B cell (primary cell): ENCODE data around the gene COX6A2. TPM values are rescaled to one million over a fixed set of nuclear protein-coding genes. Genes with fewer than 3 reads are reported as not detected.

Source experiments
- ATAC-seq: fragments of 200-7000 bp; cut with Tn5 transposase; one replicate; pipeline ENCODE4 v1.10.0; 2021; ENCODE audit warnings: low read depth, mild to moderate bottlenecking, moderate number of reproducible peaks, moderate library complexity
- CTCF ChIA-PET: fragments of 350-600 bp; sonication (Branson Sonifier 250); formaldehyde crosslinking; loops from one replicate; lab custom pipeline; 2021; ENCODE audit warnings: antibody characterized with exemption, inconsistent platforms; lab: Charles Lee
- POLR2A ChIA-PET: fragments of 350-600 bp; sonication (Branson Sonifier 250); formaldehyde crosslinking; loops from one replicate; lab custom pipeline; 2021; ENCODE audit warnings: antibody characterized with exemption; lab: Charles Lee
- DNase-seq: peaks from one replicate; pipeline ENCODE4 v3.0.0; 2013
- H2AFZ ChIP-seq: 2 replicates; pipeline ENCODE4 v1.6.1; 2012; ENCODE audit warnings: mild to moderate bottlenecking, low read depth, low read length; ENCODE audit not compliant: insufficient read depth, poor library complexity, severe bottlenecking
- H3K27ac ChIP-seq, 2 donors: 1 replicate in 1 of 2; 2 replicates in 1 of 2; pipeline ENCODE4 v1.5.1; 2012 to 2013; ENCODE audit warnings: low read length in 2 of 2, mild to moderate bottlenecking in 2 of 2, moderate library complexity in 1 of 2
- H3K27me3 ChIP-seq, 4 experiments: fragments of 200-600 bp in 1 of 4; sonication (generic) in 1 of 4; replicated peaks in 1 of 4; 1 replicate in 2 of 4; 2 replicates in 2 of 4; pipeline versions ENCODE4 v1.6.1 to v1.7.0; 2013 to 2016; ENCODE audit warnings: low read length in 3 of 4, mild to moderate bottlenecking in 2 of 4, mixed read lengths in 1 of 4, moderate library complexity in 1 of 4; ENCODE audit not compliant: insufficient read depth in 4 of 4, control insufficient read depth in 3 of 4; ENCODE audit errors: control extremely low read depth in 1 of 4
- H3K36me3 ChIP-seq, 2 experiments: replicated peaks in 1 of 2; 1 replicate in 1 of 2; 2 replicates in 1 of 2; pipeline versions ENCODE4 v1.6.1 to v1.7.1; 2013; ENCODE audit warnings: low read length in 1 of 2; ENCODE audit not compliant: insufficient read depth in 2 of 2, control insufficient read depth in 1 of 2; ENCODE audit errors: control extremely low read depth in 1 of 2, extremely low read depth in 1 of 2
- H3K4me1 ChIP-seq, 2 donors: fragments of 200-600 bp in 1 of 2; sonication (generic) in 1 of 2; 1 replicate in 1 of 2; 2 replicates in 1 of 2; pipeline versions ENCODE4 v1.5.1 to v1.6.1; 2013 to 2017; ENCODE audit warnings: low read length in 2 of 2; ENCODE audit not compliant: control insufficient read depth in 2 of 2, insufficient read depth in 2 of 2
- H3K4me2 ChIP-seq: replicated peaks from 2 replicates; pipeline ENCODE3; 2012; ENCODE audit warnings: mild to moderate bottlenecking, low read depth, low read length; ENCODE audit not compliant: poor library complexity, severe bottlenecking
- H3K4me3 ChIP-seq, 5 experiments: fragments of 200-600 bp in 1 of 5; sonication (generic) in 1 of 5; 1 replicate in 3 of 5; 2 replicates in 2 of 5; pipeline versions ENCODE4 v1.5.1 to v1.7.0; 2011 to 2016; ENCODE audit warnings: low read length in 4 of 5, mild to moderate bottlenecking in 4 of 5, low read depth in 2 of 5, control low read depth in 1 of 5, moderate library complexity in 1 of 5; ENCODE audit not compliant: insufficient read depth in 1 of 5; ENCODE audit errors: control extremely low read depth in 1 of 5, extremely low read depth in 1 of 5
- H3K79me2 ChIP-seq: fragments of 200-600 bp; sonication (generic); one replicate; pipeline ENCODE4 v1.6.0; 2016; ENCODE audit warnings: low read length; ENCODE audit not compliant: control insufficient read depth, insufficient read depth
- H3K9ac ChIP-seq: fragments of 200-600 bp; sonication (generic); 2 replicates; pipeline ENCODE4 v1.6.1; 2017; ENCODE audit warnings: mild to moderate bottlenecking, low read length, moderate library complexity
- H3K9me3 ChIP-seq, 3 donors: one replicate each; pipeline versions ENCODE4 v1.6.1 to v1.7.1; 2013; ENCODE audit warnings: low read length in 2 of 3; ENCODE audit not compliant: control insufficient read depth in 2 of 3, insufficient read depth in 1 of 3; ENCODE audit errors: control extremely low read depth in 1 of 3
- H4K20me1 ChIP-seq: 2 replicates; pipeline ENCODE4 v1.6.0; 2012; ENCODE audit warnings: mild to moderate bottlenecking, low read length; ENCODE audit not compliant: insufficient read depth, control insufficient read depth, poor library complexity, severe bottlenecking
- H3K27ac Mint-ChIP-seq: one replicate; pipeline ENCODE4 v1.8.0; 2021; ENCODE audit warnings: mixed read lengths
- H3K27me3 Mint-ChIP-seq: one replicate; pipeline ENCODE4 v1.8.0; 2021; ENCODE audit warnings: mixed read lengths
- H3K4me1 Mint-ChIP-seq: one replicate; pipeline ENCODE4 v1.8.0; 2021; ENCODE audit warnings: mixed read lengths
- H3K4me3 Mint-ChIP-seq: one replicate; pipeline ENCODE4 v1.8.0; 2021; ENCODE audit warnings: mixed read lengths
- H3K9me3 Mint-ChIP-seq: one replicate; pipeline ENCODE4 v1.8.0; 2022; ENCODE audit warnings: mixed read lengths; ENCODE audit not compliant: insufficient read depth
- CTCF ChIP-seq: fragments of 200-600 bp; IDR thresholded peaks from one replicate; pipeline ENCODE4 v1.8.0; 2022; ENCODE audit warnings: antibody characterized with exemption, mild to moderate bottlenecking
- EZH2 ChIP-seq: IDR thresholded peaks from 2 replicates; pipeline ENCODE4 v1.6.1; 2012; ENCODE audit warnings: borderline replicate concordance, low read depth, mild to moderate bottlenecking, moderate library complexity, low read length; ENCODE audit not compliant: insufficient read depth, poor library complexity, severe bottlenecking
- WGBS: methylation state at CpG from one replicate; pipeline ENCODE4 v1.1.5; 2013; ENCODE audit warnings: missing lambda C conversion rate; ENCODE audit not compliant: insufficient coverage; 5-methylcytosine and 5-hydroxymethylcytosine counted together
- intact Hi-C: fragments of 100-400 bp; cut with micrococcal nuclease; formaldehyde crosslinking; loops from one replicate; pipeline ENCODE4 v1.10.0; 2022
- polyA plus RNA-seq: library from polyadenylated mRNA; depleted of rRNA; stranded (reverse); fragments of >200 nt; gene quantifications from 2 replicates; pipeline ENCODE4 v1.2.3, GENCODE V29; 2012
- total RNA-seq, 2 donors: library from RNA; stranded (reverse); fragments of 120-200 nt in 1 of 2; gene quantifications; 1 replicate in 1 of 2; 2 replicates in 1 of 2; pipeline versions ENCODE4 v1.2.3 to v1.2.4, GENCODE V29; 2013 to 2022

Gene COX6A2
- total and polyA plus RNA-seq, 2 donors (not counting 1 experiment from before 2014, with no cell fraction given), result not detected

DNA sequence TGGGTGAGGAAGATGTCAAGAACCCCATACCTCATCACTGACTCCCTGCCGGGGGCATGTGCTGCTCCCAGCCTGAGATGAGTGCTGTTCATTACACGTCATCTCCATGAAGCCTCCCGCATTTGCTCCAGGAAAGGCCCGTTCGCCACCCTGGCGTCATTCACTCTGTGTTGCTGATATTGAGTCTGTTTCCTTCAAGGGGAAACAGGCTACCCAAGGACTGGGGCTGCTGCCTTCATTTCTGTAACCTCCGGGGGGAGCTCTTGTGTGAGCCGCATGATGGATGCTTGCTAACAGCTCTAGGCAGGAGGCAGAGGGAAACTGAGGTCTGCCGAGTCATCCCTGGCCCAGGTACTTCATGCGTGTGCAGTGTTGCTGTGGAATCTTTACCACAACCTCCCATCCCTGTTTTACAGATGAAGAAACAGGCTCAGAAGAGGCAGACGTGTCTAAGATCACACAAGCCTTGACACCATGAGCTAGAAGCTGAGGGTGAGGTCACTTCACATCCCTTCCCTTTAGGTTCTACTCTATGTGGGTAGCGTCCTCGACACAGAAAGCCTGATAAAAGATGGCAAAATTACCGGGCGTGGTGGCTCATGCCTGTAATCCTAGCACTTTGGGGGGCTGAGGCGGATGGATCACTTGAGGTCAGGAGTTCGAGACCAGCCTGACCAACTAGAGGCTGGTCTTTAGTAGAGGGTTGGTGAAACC lies 27.6 kb upstream of the COX6A2 start:
- ChIA-PET POLR2A (interaction anchor here (0.6 to 0.7 kb wide), 4 partner anchors 462 to 567 kb away, joined by 3 to 5 read pairs (median 4); partner anchors contain the start of gene CTF1), CTCF (interaction anchor here (1.0 to 7.2 kb wide), 4 partner anchors 12 to 472 kb away, joined by 3 to 43 read pairs (median 4); partner anchors contain the start of gene ZNF843)
- Histone ChIP-seq H3K4me1 (peaks cover 29 to 42% of the 10 kb centered on the region in 2 donors), H3K36me3 (no peaks in the 10 kb centered on the region), H2AFZ (no peak overlapping the region), H4K20me1 (peaks cover 27% of the 10 kb centered on the region), H3K9ac (no peak overlapping the region), H3K9me3 (no peaks in the 10 kb centered on the region), H3K79me2 (peaks cover 14% of the 10 kb centered on the region), H3K4me2 (peak overlapping the region; percentile 26), H3K27ac (peak overlapping the region in 1 of 2 donors; percentile 18), H3K27me3 (no peaks in the 10 kb centered on the region), H3K4me3 (no peak overlapping the region)
- peaks cover 57% of the 10 kb centered on the region for H3K4me1 Mint-ChIP-seq
- DNase-seq (no peak), ATAC-seq (no peak)
- WGBS, result 47% methylated on average over 9 of the region's 17 CpGs
- no peak overlapping the region for H3K27ac Mint-ChIP-seq
- H3K27me3 Mint-ChIP-seq, result no peaks in the 10 kb centered on the region
- no peaks in the 10 kb centered on the region for H3K9me3 Mint-ChIP-seq
- intact Hi-C loops, result loop anchor here (5.0 kb wide), 2 partner anchors 253 to 898 kb away; partner anchors contain the start of genes PYCARD and ZNF764
- no peak overlapping the region for H3K4me3 Mint-ChIP-seq
- TF ChIP-seq CTCF (peak; percentile 53), EZH2 (no peak)
